HG02938 (cell line): ENCODE data around the gene RBM34.
"Not testable (repeated sequence)": the region's sequence is repeated elsewhere in the genome, so short reads cannot be mapped to it uniquely, and the experiment has no call there.

ENCODE experiments used
- ATAC-seq: cut with Tn5 transposase; IDR thresholded peaks from one replicate; pipeline ENCODE4 v1.9.1; 2021; ENCODE audit warnings: mild to moderate bottlenecking, moderate library complexity; ENCODE audit not compliant: unreplicated experiment

The RBM34 gene

DNA sequence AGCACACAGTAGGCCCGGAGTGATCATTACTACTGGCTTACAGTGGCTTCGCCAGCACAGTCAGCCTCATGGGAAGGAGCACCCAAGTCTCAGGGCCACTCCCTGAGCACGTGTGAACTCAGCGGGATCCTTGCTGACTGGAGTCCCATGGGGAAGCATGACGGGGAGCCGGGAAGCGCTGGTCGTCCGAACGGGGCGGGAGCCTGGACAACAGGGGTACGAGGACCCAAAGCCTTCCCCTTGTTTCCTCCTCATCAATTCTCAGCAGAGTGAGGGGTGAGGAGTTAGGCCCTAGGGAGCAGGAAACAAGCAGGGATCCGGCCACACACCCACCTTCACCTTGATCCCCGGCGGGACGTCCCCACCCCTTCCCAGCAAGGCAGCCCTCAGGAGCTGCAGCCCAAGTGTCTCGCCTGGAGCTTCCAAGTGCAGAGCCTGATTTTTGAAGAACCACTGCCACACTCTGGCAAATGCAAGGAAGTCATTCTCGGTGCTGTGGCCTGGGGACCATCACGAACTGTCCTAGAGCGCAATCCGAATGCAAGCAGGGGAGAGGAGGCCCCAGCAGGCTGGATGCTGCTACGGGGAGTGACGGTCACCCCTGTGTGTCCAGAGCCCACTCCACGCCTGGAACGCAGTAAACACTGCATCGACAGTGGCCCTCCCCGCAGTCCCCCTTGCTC, 67.9 kb downstream of the RBM34 start:
- no peak for ATAC-seq

- ATAC-seq = not testable (repeated sequence)
Observed at GRCh38 chr1:235092415-235092814, 68.6 kb downstream of the RBM34 start.

GRCh38 chr1:235092045-235092406, 69.0 kb downstream of the RBM34 start:
- not testable (repeated sequence) for ATAC-seq

DNA sequence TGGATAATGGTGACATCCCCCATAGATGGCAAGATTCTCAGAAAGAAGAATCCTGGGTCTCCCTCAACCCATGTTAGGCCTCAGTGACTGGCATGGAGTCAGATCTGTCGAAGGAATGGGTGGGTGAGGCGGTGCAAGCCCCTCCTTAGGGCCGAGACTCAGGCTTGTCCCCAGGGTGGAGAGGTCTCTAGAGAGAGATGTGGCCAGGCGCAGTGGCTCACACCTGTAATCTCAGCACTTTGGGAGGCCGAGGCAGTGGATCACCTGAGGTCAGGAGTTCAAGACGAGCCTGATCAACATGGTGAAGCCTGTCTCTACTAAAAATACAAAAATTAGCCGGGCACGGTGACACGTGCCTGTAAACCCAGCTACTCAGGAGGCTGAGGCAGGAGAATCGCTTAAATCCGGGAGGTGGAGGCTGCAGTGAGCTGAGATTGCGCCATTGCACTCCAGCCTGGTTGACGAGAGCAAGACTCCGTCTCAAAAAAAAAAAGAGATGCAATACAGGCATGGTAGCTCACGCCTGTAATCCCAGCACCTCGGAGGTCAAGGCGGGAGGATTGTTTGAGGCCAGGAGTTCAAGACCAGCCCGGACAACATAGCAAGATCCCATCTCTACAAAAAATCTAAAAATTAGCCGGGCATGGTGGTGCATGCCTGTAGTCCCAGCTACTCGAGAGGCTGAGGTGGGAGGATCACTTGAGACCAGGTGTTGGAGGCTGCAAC, 69.6 kb downstream of the RBM34 start:
- ATAC-seq = not testable (repeated sequence)

DNA sequence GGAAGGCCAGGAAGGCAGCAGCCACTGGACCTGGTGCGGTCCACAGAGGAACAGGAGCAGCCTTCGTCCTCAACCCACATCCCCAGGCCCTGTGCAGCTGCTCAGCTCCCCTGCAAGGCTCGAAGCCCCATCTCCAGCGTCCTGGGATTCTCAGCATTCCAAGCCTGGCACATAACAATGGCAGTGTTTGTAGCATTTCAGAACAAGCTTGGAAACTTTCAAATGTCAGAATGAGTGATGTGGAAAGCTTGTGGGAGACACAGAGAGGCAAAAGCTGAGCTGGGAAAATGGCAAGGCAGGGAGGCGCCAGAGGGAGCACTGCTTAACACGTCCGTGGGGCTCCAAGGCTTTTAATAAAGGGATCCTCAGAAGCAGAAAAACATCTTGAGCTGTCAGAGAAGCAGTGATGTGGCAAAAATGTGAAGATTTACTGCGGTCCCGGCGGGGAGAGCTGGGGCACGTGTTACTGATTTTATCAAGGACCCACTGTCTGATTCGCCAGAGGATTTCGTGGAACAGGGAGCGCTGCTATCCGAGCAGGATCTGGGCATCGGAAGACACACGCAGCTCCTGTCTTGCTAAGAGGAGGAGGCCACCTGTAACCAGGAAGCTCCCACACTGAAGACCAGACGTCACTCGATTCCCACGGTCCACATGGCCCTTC, 70.5 kb downstream of the RBM34 start:
- no peak for ATAC-seq

- no peak for ATAC-seq
Observed at GRCh38 chr1:235088907-235089306, 72.1 kb downstream of the RBM34 start.

- no peak for ATAC-seq
Observed at GRCh38 chr1:235088430-235088829, 72.6 kb downstream of the RBM34 start.

DNA sequence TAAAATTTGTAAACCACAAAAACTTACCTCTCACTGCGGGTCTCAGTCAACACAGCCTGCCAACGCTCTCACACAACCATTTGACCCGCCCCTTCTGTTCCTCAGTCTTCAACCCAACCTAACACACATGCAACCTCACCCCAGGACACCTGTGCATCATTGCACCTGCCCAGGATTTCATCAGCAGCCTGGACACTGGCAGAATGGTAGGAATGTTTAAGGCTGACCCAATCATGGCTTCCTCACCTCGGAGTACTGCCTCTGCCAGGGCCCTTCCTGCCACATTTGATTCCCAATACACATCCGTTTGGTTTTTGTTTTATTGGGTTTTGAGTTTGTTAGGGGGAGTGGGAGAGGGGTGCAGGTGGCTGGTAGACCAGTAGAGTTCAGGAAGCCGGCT, 73.1 kb downstream of the RBM34 start:
- no peak for ATAC-seq

- not testable (repeated sequence) for ATAC-seq
Observed at GRCh38 chr1:235085411-235086117, 75.5 kb downstream of the RBM34 start.
